ENCODE results near the gene INO80E. TPM values are rescaled to one million over a fixed set of nuclear protein-coding genes. Genes with fewer than 3 reads are reported as not detected.
A peak's percentile ranks its signal among the peaks of the same experiment; 100 is the strongest.

INO80E gene
- total and polyA plus RNA-seq, 10 donors = 47.9 to 93.3 (median 71.7) TPM

GRCh38 chr16:29972992-29973383, 23.1 kb upstream of the INO80E start:
- Histone ChIP-seq H3K27ac (peak overlapping the region in 7 of 8 donors; percentile 91 to 96 (median 95)), H3K36me3 (peaks cover 0 to 55% (median 31%) of the 10 kb centered on the region in 6 donors)
- intact Hi-C loops (cut with DNase I; ENCODE audit: low total_unique reads) = no loop called here

DNA sequence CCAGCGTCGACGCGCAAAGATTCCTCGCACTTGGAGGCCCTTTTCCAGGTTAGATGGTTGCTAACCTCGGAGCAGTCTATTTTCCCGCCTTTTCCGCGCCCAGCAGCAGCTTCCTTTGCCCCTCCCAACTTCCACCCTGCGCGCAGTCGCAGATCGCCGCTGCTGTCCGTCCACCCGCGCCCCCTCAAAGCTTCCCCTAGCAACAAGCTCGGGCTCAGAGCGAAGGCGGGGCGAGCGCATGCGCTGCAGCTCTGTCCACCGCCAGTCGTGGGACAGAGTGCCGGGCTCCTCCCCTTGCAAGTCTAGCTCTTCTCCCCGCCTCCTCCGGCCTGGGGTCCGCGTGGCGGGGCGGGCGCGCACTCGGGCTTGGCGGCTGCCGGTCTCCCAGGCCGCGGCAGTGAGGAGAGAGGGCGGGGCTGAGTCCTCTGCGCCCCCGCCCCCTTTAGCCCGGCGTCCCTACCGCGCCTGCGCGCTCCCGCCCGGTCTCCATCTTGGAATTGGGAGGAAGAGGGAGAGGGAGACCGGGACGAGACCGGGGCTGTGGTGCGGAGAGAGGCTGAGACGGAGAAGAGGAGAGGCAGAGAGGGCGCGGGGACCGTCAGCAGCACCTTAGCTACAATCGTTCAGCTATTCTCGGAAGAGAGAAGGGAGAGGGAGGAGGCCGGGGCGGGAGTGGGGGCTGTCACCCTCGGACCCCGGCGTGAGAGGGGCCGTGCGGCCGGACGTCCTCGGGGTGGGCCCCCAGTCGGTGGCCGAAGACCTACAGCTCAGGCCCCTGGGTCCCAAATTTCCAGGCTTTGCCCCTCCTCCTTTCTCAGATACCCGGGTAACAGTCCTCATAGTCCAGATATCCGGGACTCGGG, 22.4 kb upstream of the INO80E start, which contains the start of gene TAOK2:
Gene TAOK2 (plus strand): TSS at position 485 of the 863 bp plus-strand sequence. CDS start 3,905 bp downstream, outside the sequence.
- WGBS, 5 donors = 3 to 6% (median 4%) methylated on average over 43 to 75 of the region's 75 CpGs
- TF ChIP-seq, protein P1, sequence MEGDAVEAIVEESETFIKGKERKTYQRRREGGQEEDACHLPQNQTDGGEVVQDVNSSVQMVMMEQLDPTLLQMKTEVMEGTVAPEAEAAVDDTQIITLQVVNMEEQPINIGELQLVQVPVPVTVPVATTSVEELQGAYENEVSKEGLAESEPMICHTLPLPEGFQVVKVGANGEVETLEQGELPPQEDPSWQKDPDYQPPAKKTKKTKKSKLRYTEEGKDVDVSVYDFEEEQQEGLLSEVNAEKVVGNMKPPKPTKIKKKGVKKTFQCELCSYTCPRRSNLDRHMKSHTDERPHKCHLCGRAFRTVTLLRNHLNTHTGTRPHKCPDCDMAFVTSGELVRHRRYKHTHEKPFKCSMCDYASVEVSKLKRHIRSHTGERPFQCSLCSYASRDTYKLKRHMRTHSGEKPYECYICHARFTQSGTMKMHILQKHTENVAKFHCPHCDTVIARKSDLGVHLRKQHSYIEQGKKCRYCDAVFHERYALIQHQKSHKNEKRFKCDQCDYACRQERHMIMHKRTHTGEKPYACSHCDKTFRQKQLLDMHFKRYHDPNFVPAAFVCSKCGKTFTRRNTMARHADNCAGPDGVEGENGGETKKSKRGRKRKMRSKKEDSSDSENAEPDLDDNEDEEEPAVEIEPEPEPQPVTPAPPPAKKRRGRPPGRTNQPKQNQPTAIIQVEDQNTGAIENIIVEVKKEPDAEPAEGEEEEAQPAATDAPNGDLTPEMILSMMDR (IDR thresholded peaks at IDR 0.05 in 8 of 11, conservative IDR thresholded peaks at IDR 0.05 in 3 of 11) = peak in 1 of 11 experiments; percentile 36
- peak in 2 of 3 donors; percentile 48 to 50 for TF ChIP-seq POLR2A (IDR thresholded peaks at IDR 0.05)
- TF ChIP-seq POLR2AphosphoS5 (IDR thresholded peaks at IDR 0.05) = peak; percentile 94 to 97 (median 95)
- peak; percentile 100 for DNase-seq
- Histone ChIP-seq H3K27me3 (replicated peaks in 1 of 7) (no peaks in the 10 kb centered on the region), H3K4me3 (peak within 1 kb of the TSS; percentile 76 to 99 (median 94)), H3K9me3 (no peaks in the 10 kb centered on the region), H3K27ac (peak within 1 kb of the TSS; percentile 91 to 96 (median 95)), H3K36me3 (peaks cover 0 to 55% (median 31%) of the 10 kb centered on the region in 6 donors), H3K4me1 (peaks cover 23 to 60% (median 44%) of the 10 kb centered on the region in 6 donors)
- intact Hi-C loops (cut with DNase I; ENCODE audit: low total_unique reads) = loop anchor here (2.0 kb wide), 1 partner anchor 21 kb away; the partner anchor contains the start of gene HIRIP3

More at GRCh38 chr16:29972992-29973383, 23.1 kb upstream of the INO80E start:
- Histone ChIP-seq H3K27me3 (replicated peaks in 1 of 7) (no peaks in the 10 kb centered on the region), H3K4me1 (peaks cover 23 to 54% (median 39%) of the 10 kb centered on the region in 6 donors), H3K9me3 (no peaks in the 10 kb centered on the region), H3K4me3 (peak overlapping the region in 7 of 8 donors; percentile 76 to 99 (median 92))
- 73 to 83% (median 82%) methylated on average over 6 of the region's 6 CpGs for WGBS, 5 donors
- no peak for DNase-seq
- TF ChIP-seq POLR2AphosphoS5 (IDR thresholded peaks at IDR 0.05) (no peak), POLR2A (IDR thresholded peaks at IDR 0.05) (no peak)
- TF ChIP-seq, protein P1 (IDR thresholded peaks at IDR 0.05 in 8 of 11, conservative IDR thresholded peaks at IDR 0.05 in 3 of 11) = no peak

GRCh38 chr16:29974291-29975133, 21.5 kb upstream of the INO80E start:
- Histone ChIP-seq H3K4me3 (peak overlapping the region; percentile 76 to 99 (median 94)), H3K4me1 (peaks cover 23 to 69% (median 50%) of the 10 kb centered on the region in 6 donors)
- WGBS, 5 donors = 2% methylated on average over 20 to 31 of the region's 31 CpGs

More at GRCh38 chr16:29974291-29975133, 21.5 kb upstream of the INO80E start:
- intact Hi-C loops (cut with DNase I; ENCODE audit: low total_unique reads) = loop anchor here (2.0 kb wide), 1 partner anchor 20 kb away; the partner anchor contains the start of gene HIRIP3
- H3K27ac ChIP-seq = peak overlapping the region; percentile 91 to 96 (median 95)
- DNase-seq = peak; percentile 86
- H3K27me3 ChIP-seq (replicated peaks in 1 of 7) = no peaks in the 10 kb centered on the region
- H3K36me3 ChIP-seq = peaks cover 0 to 55% (median 33%) of the 10 kb centered on the region in 6 donors
- no peaks in the 10 kb centered on the region for H3K9me3 ChIP-seq
- TF ChIP-seq, protein P1 (IDR thresholded peaks at IDR 0.05 in 8 of 11, conservative IDR thresholded peaks at IDR 0.05 in 3 of 11) = no peak
- TF ChIP-seq POLR2A (IDR thresholded peaks at IDR 0.05) = peak in 1 of 3 donors; percentile 43
- TF ChIP-seq POLR2AphosphoS5 (IDR thresholded peaks at IDR 0.05) = peak; percentile 55 to 85 (median 82)
